Suppressor macrophage treated with lipopolysaccharide for 4 hours (primary cell): ENCODE measurements around the gene ACAN.
"Not testable (repeated sequence)": the region's sequence is repeated elsewhere in the genome, so short reads cannot be mapped to it uniquely, and the experiment has no call there.

ENCODE experiments used
- DNase-seq: peaks from one replicate; pipeline ENCODE4 v3.0.0-alpha.2; 2020

ACAN gene

DNA sequence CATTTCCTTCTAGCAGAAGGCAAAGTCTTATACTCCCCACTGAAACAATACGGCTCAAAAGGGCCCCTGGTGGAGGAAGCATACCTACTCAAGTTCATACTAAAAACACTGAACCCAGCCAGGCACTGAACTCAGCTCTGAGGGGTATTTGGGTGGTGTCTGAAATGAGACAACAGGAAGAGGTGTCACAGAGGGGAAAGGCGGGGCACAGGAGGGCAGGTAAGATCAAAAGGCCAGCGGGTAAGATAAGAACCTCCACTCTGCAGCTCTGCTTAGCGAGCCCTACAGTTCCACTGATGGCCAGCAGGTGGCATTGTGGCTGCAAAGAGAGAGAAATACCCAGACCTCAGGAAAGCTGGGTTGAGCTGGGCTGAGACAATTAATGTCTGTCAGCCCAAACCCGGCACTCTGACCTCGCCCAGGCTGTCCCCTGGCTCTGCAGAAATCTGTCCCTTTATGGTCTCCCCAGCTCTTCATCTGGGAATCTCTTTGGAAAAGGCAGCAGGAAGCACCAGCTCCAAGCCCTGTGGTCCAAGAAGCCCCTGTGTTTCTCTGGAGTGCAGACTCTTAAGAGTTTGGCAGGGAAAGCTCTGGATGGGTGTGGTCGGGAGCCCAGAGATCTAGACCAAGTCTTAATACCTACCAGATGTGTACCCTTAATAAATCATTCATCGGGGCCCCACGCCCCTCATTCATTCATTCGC lies 101.5 kb downstream of the ACAN start:
- peak; percentile 84 for DNase-seq

DNA sequence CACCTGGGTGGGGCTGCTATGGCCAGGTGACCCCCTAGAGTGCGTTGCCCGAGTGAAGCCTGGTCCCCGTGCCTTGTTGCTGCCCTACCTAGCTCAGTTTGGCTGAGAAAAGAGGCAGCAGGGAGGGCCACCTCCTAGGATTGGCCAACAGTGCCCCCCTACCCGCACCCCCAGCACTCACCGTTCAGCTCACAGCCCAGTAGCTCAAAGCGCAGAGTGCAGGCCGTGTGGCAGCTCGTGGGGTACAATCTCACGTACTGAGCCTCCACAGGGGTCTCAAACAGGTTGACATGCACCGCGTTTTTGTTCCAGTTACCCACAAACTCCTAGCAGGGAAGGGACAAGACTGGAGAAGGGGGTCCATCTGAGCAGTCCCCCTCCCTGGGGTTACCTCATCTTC lies 102.3 kb downstream of the ACAN start:
- DNase-seq: no peak

DNA sequence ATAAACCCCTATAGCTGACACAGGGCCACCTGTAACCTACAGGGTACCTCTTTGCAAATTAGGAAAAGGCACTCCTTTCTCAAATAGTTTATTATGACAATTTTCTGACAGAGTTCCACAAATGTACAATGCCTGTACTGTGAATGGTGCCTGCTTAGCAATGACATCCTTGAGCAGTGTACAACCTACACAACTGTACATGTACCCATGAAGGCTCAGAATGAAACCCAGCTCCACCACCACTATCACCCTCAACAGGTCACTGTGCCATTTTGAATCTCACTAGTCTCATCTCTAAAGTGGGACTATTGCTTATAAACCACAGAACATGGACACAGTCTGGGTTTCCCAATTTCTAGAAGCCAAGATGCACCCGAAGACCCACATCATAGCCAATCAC lies 102.9 kb downstream of the ACAN start:
- DNase-seq: no peak

DNA sequence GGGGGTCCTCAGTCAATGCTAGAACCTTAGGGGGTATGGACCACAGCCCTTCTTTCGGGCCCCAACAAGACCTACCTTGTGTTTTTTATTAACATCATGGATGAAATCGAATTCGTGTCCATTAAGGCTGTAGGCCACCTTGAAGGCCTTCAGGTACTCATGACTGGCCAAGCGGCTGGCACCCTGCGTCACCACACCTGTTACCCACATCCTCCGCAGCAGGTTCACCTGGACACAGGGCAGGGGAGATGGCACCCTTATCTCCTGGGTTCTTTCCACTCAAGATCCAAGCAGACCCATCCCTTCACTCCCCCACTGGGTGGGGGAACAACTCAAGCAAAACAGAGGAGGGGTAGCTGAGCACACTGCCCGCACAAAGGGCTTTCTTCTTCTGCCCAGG lies 103.3 kb downstream of the ACAN start:
- no peak for DNase-seq

DNA sequence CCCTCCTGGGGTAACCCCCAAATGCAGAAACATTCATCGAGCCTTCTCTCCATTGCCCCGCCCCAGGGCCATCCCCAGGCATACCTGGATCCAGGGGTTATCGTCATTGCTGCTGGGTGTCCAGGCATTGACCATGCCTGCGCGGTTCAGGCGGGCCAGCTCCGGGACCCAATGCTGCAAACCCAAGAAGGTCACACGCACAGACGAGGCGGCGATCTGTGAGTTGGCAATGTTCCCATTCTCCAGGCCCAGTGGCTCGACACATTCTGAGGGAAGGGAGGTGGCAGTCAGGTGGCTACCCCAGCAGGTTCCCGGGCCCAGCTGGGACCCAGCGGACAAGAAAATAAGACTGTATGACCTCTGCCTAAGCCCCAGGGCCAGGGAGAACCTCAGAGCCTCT lies 103.9 kb downstream of the ACAN start:
- DNase-seq: no peak

DNA sequence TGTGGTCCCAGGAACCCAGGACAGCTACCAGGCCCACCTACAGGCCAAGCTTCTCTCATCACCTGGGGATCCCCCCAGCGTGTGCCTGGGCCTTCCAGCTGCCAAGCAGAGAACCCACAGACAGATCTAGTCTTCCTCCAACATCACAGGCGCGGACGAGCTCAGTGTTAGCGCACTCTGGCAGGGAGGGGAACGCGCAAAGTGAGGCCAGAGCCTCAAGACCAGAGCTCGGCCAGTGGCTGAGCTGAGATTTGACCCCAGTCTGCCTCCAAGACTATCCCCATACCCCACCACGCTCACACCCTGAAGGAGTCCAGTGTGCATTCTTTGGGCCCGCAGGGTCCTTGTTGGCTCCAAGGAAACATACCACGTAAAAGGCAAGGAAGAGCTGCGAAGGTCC lies 104.9 kb downstream of the ACAN start:
- no peak for DNase-seq

DNA sequence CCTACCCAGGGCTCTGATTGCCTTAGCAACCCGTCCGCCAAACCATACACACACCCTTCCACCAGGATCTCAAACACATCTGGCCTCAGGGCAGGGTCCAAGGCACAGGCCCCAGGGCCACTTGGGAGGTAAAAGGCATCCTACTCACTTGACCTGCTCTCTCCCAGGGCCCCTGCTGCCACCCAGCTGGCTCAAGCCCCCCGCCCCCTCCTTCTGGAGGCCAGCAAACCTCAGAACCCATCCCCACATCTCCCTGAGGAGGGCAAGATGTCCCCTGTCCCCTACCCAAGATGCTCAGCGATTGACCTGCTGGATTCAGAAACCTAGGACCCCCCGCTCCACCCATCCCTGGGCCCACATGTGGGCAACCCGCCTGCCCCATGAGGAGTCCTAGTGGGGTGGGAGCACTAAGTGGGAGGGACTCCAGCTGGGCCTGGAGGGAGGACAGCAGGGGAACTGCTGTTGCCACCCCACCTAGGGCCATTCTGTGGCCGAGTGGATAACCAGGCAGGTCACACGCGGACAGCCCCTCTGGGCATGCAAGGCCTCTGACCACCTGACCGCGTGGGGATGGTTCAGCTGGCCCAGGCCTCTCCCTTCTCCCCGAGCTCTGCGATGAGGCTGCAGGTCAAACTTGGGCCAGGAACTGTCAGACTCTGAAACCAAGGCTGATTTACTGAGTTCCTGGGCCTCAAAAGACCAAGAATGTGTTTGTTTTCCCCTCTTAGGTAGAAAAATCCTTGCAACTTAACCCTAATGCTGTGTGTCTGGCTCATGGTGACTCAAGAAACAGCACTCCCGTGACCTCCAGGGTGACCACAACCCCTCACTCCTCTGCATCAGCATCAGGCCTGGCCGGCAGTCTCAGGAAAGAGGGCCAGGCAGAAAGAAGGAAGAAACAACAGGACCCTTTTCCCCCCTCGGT lies 105.7 kb downstream of the ACAN start:
- no peak for DNase-seq

DNA sequence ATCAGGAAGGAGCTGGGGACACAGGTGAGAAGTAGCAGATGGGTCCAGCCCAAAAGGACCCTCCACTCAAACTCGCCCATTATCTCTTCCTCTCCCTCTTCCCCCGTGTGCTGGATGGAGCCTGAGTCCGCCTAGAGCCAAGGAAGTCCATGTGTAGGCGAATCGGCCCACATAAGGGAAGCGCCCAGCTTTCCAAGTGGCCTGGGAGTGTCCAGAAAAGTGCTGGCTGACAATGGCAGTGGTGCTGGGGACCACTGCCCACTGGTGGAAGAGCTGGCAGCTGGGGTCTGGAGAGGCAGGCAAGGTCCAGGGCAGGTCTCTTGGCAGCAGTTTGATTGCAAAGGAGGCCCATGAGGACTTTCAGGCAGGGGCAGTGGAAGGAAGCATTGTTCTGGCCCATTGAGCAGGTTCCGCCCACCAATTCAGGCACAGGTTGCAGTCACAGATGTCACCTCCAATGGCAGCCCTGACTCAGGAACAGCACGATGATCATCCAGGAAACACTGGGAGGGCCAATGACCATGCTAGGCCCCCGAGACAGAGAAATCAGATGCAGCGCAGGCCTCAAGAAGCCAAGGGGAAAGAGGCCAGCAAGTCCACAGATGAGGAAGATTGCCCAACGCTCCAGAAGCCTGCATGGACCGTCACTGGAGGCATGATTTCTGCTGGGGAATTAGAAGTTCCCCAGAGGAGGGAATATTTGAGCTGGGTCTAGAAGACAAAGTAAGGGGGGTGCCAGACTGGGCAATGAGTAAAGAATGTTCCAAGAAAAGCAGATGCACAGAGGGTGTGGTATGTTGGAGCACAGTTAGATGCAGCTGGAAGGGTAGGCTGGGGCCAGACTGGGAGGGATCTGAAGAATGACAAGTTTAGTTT lies 107.0 kb downstream of the ACAN start:
- DNase-seq: no peak

DNA sequence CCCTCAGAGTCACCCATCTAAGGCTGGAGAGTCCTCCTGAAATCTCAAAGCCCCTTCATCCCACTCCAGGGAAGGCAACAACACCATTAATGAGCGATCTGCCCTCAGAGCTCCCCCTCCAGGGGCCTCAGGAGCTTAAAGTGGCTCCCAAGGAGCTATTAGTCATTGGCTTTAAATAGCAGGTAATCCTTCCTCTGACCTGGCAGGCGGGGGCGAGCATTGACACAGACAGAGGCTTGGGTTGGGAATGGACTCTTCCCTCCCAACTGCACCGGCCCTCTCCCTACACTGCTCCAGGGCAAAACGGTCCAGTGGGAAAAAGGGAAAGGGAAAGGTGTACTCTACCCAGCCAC lies 108.5 kb downstream of the ACAN start:
- no peak for DNase-seq

DNA sequence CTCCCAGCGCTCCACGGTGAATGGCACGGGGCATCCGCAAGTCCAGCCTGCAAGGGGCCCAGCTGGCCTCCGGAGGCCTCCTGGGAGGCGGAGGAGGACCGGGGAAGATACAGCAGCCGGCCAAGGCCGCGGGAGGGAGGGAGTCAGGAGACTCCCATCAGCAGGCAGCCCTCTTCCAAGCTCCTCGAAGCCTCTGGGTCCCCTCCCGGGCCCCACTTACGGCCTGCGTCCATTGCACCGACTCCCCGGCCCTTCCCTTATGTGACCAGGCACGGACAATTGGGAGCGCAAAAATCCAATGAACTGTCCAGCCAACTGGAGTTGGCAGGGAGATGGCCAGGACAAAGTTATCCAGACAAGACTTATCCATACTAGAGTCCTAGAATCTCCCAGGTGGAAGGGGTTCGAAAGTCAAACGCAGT lies 109.3 kb downstream of the ACAN start:
- no peak for DNase-seq

DNA sequence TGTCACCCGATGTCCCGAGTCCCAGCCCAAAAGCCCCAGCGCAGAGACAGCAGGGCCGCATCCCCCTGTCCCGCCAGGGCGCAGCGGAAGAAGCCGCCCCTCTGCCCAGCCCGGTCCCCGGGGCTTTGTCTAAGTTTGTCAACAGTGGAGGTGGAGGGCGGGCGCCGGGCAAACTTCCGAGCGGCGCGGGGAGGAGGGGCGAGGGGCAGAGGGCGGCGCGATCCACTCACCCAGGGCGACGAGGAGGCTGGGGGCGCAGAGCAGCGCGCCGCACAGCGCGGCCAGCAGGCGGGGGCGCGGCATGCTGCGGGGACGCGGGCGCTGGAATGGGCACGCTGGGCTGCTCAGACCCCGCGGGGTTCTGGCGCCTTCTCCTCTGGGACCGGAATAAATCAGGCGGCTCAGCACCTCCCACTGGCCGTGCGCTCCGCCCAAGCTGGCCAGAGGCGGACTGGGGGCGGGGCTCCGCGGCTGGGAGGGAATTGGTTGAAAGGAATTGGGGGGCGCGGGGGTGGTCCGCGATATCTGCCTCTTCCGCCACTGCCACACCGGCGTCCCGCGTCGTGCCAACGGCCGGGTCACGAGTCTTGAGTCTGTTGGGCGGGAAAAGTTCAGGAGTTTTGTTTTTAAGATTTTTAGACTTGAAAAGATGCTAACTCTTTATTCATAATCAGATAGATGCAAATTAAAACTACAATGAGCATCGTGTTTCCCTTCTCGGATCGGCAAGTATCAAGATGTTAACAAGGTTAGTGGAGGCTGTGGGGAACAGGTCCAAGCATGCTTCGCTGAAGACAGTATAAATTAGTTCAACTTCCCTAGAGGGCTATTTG lies 110.0 kb downstream of the ACAN start, which contains the start of gene MFGE8:
TSS of gene MFGE8 (minus strand) at position 363 of the 833 bp plus-strand sequence. CDS start at position 303, 60 bp downstream.
- peak; percentile 57 for DNase-seq

DNA sequence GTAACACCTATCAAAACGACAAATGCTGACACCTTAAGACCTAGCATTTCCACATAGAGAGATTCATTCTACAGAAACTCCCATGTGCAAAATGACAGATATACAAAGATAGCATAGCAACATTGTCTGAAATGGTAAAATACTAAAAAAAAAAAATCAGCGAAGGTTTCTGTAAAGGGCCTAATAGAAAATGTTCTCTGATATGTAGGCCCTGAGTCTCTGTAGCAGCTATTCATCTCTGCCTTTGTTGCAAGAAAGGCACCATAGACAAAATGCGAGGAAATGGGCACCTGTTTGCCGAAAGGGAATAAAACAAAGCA lies 110.6 kb downstream of the ACAN start:
- DNase-seq: no peak

DNA sequence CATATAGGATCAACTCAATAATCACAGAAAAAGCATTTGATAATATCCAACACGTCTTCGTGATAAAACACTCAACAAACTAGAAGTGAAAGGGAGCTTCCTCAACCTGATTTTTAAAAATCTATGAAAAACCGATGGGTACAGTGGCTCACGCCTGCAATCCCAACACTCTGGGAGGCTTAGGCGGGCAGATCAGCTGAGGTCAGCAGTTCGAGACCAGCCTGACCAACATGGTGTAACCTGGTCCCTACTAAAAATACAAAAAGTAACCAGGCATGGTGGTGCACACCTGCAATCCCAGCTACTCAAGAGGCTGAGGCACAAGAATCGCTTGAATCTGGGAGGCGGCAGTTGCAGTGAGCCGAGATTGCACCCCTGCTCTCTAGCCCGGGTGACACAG lies 112.1 kb downstream of the ACAN start:
- no peak for DNase-seq

DNA sequence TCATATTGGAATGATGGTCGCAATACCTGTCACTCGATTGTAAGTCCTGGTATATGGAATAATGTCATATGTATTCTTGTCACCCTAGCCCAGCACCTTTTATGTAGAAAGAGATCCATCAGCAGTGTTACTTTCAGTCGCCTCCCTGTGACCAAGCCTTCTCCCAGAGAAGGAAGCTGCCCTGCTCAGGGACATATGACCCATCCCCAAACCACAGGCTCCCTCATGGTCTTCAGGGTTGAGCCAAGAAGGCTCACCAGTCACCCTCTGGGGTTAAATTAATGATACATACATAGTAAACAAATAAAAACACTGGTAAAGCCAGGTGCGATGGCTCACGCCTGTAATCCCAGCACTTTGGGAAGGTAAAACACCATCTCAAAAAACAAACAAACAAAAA lies 114.5 kb downstream of the ACAN start:
- no peak for DNase-seq

DNA sequence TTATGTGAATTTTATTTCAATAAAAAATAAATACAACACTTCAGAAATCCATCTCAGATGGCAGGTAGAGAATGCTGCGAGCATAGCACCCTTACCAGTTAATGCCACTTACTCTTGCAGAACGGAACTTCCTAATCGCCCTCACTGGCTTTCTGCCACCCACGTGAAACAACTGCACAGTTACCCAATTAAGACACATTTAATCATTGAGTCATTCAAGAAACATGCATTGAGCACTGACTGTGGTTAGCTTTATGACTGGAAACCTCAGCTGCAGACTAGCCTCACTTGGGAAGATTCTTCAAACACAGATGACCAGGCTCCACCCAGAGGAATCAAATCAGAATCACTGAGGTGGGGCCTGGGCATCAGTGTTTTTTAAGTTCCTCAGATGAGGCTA lies 115.5 kb downstream of the ACAN start:
- DNase-seq: peak; percentile 83

DNA sequence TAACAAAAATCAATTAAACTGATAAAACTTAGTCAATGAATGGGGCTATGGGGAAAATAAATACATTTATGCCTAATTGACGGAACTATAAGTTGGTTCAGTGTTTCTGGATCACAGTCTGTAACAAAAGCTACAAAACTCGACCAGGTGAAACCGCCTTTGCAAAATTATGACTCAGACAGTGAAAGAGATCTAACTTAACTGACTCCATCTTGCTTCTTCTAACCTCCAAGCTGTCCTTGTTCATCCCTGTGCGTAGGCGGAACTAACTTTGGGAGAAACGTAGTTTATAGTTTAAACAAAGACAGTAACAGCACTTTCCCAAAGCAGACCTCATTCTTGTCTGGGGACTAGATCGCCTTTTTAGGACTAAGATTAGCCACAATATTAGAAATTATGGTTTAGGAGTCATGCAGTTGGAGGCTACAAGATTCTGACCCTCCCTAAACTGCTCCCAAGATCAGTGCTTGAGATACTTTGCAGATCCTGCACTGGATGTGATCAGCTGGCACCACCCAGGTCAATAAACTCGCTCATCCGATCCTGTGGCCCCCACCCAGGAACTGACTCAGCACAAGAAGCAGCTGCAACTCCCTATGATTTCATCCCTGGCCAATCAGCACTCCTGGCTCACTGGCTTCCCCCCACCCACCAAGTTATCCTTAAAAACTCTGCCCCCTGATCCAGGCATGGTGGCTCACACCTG lies 117.1 kb downstream of the ACAN start:
- DNase-seq: no peak

DNA sequence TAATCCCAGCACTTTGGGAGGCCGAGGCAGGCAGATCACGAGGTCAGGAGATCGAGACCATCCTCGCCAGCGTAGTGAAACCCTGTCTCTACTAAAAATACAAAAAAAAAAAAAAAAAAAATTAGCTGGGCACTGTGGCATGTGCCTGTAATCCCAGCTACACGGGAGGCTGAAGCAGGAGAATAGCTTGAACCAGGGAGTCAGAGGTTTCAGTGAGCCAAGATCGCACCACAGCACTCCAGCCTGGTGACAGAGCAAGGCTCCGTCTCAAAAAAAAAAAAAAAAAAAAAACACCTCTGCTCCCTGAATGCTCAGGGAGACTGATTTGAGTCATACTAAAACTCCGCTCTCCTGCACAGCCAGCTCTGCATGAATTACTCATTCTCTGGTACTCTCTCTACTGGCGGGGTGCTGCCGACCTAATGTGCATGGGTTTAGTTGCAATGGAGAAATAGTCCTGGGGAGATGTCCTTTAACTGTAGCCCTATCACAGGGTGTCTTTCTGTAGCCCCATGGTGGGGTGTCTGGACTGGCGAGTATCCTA lies 117.7 kb downstream of the ACAN start:
- not testable (repeated sequence) for DNase-seq
